ENCODE measurements around the gene BST2.

- TF ChIP-seq MEF2A (IDR thresholded peaks at IDR 0.05; ENCODE audit: borderline replicate concordance, low read depth) (no peak), EP300 (IDR thresholded peaks at IDR 0.05; ENCODE audit: borderline replicate concordance in 1 of 2, low read depth in 1 of 2, low read length in 1 of 2) (no peak), POLR2AphosphoS5 (IDR thresholded peaks at IDR 0.05; ENCODE audit: low read depth, low read length) (no peak), CTCF (IDR thresholded peaks at IDR 0.05) (no peak), RCOR1 (IDR thresholded peaks at IDR 0.05; ENCODE audit: low read length) (no peak), GABPA (IDR thresholded peaks at IDR 0.05; ENCODE audit: low read depth) (no peak), MXI1 (IDR thresholded peaks at IDR 0.05; ENCODE audit: low read depth, low read length) (no peak), NRF1 (IDR thresholded peaks at IDR 0.05; ENCODE audit: low read depth, low read length) (no peak), CHD2 (IDR thresholded peaks at IDR 0.05; ENCODE audit: low read length, partially characterized antibody) (no peak), SIN3A (IDR thresholded peaks at IDR 0.05; ENCODE audit: borderline replicate concordance, low read depth, low read length) (no peak), MAX (IDR thresholded peaks at IDR 0.05; ENCODE audit: low read depth) (no peak), REST (IDR thresholded peaks at IDR 0.05; ENCODE audit: low read depth, low read length) (no peak), RAD21 (IDR thresholded peaks at IDR 0.05; ENCODE audit: low read length) (no peak), TCF12 (IDR thresholded peaks at IDR 0.05) (no peak)
Observed at GRCh38 chr19:17365361-17365760, 40.1 kb downstream of the BST2 start.
